ENCODE results near the gene MFAP2. TPM values are rescaled to one million over a fixed set of nuclear protein-coding genes. Genes with fewer than 3 reads are reported as not detected.

Gene MFAP2
- total RNA-seq, 1 experiment from 2014 or later, result 152 TPM

- no CpG with 5 or more reads among the region's 8 CpGs for WGBS (ENCODE audit: extremely low coverage, insufficient read length, low lambda C conversion rate)
Measured at GRCh38 chr1:17007121-17007520, 26.7 kb upstream of the MFAP2 start.

More at GRCh38 chr1:17007121-17007520, 26.7 kb upstream of the MFAP2 start:
- Histone ChIP-seq H3K79me2 (ENCODE audit: insufficient read depth, low read length) (no peaks in the 10 kb centered on the region), H3K9me3 (ENCODE audit: control insufficient read depth, low read depth, low read length) (no peaks in the 10 kb centered on the region), H4K5ac (ENCODE audit: insufficient read length, low read depth, low read length) (no peak overlapping the region), H3K4ac (ENCODE audit: low read depth, low read length) (no peak overlapping the region), H2BK15ac (ENCODE audit: low read depth, low read length) (no peak overlapping the region), H3K23me2 (ENCODE audit: insufficient read length, low read depth, low read length, poor library complexity, severe bottlenecking) (peaks cover 4% of the 10 kb centered on the region), H3K4me2 (ENCODE audit: insufficient read depth, insufficient read length, low read length) (no peak overlapping the region), H3K23ac (ENCODE audit: insufficient read length, low read depth, low read length) (no peak overlapping the region), H2AK5ac (ENCODE audit: insufficient read length, low read length) (no peak overlapping the region), H4K91ac (ENCODE audit: insufficient read length, low read depth, low read length) (no peak overlapping the region), H4K8ac (replicated peaks; ENCODE audit: insufficient read length, low read depth, low read length) (no peak overlapping the region), H3K4me1 (ENCODE audit: insufficient read depth, low read length) (no peaks in the 10 kb centered on the region; the same call in 1 of the 2 replicates), H2BK120ac (ENCODE audit: low read depth, low read length, poor library complexity, severe bottlenecking) (no peak overlapping the region), H3K56ac (ENCODE audit: insufficient read length, low read depth, low read length) (no peak overlapping the region), H3K14ac (ENCODE audit: insufficient read depth, low read length) (no peak overlapping the region), H4K20me1 (ENCODE audit: control insufficient read depth, insufficient read depth, insufficient read length) (no peaks in the 10 kb centered on the region), H3K18ac (ENCODE audit: insufficient read length, low read depth, low read length) (no peak overlapping the region), H2AFZ (ENCODE audit: low read length) (no peak overlapping the region), H3K79me1 (ENCODE audit: insufficient read depth, low read depth, low read length, poor library complexity, severe bottlenecking) (no peaks in the 10 kb centered on the region), H2BK12ac (ENCODE audit: insufficient read length, low read depth, low read length) (no peak overlapping the region), H3K27me3 (ENCODE audit: insufficient read depth, low read length) (no peaks in the 10 kb centered on the region), H2BK5ac (ENCODE audit: insufficient read length, low read length) (no peak overlapping the region), H3T11ph (ENCODE audit: low read length) (no peak overlapping the region), H3K9ac (ENCODE audit: extremely low read depth, insufficient read length, low read length) (no peak overlapping the region), H2BK20ac (ENCODE audit: low read depth, low read length, poor library complexity, severe bottlenecking) (no peak overlapping the region), H3K27ac (ENCODE audit: insufficient read length, low read depth, low read length) (no peak overlapping the region)
- H3K36me3 Mint-ChIP-seq (ENCODE audit: insufficient read depth in 1 of 3, low read depth in 3 of 3), result peaks cover 4 to 34% (median 19%) of the 10 kb centered on the region in 3 experiments
- peak; percentile 56 for DNase-seq
- H3K4me3 Mint-ChIP-seq, result peak overlapping the region in 1 of 2 experiments; percentile 50; a peak in 1 of 5 replicates
- peaks cover 19 to 40% of the 10 kb centered on the region in 2 experiments for H3K4me1 Mint-ChIP-seq
- peak overlapping the region; percentile 48 to 79 (median 52); a peak in 2 of 7 replicates for H3K27ac Mint-ChIP-seq
- no peaks in the 10 kb centered on the region for H3K27me3 Mint-ChIP-seq (ENCODE audit: low read depth)
- TF ChIP-seq CTCF (conservative IDR thresholded peaks at IDR 0.05), result no peak
- H3K9me3 Mint-ChIP-seq, result no peaks in the 10 kb centered on the region; a peak in 1 of 5 replicates

All from H9 (cell line).